Stimulated activated naive CD4-positive, alpha-beta T cell (primary cell): ENCODE measurements around the gene INPP5J.
"Not testable (repeated sequence)": the region's sequence is repeated elsewhere in the genome, so short reads cannot be mapped to it uniquely, and the experiment has no call there.

ENCODE experiments used
- DNase-seq, 6 experiments: peaks; one replicate each; lab custom pipeline; 2025; lab: John Stamatoyannopoulos, UW

INPP5J gene

DNA sequence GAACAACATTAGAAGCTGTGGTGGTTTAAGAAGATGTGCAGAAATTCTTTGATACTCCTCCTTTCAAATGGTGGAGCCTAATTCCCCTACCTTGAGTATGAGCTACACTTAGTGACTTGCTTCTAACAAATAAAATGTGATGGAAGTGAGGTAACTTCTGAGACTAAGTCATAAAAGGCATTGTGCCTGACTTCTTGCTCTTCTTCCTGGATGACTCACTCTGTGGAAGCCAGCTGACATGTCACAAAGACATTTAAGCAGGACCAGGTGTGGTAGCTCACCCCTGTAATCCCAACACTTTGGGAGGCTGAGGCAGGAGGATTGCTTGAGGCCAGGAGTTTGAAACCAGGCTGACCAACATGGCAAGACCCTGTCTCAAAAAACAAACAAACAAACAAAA lies 21.5 kb downstream of the INPP5J start:
- no peak for DNase-seq

DNA sequence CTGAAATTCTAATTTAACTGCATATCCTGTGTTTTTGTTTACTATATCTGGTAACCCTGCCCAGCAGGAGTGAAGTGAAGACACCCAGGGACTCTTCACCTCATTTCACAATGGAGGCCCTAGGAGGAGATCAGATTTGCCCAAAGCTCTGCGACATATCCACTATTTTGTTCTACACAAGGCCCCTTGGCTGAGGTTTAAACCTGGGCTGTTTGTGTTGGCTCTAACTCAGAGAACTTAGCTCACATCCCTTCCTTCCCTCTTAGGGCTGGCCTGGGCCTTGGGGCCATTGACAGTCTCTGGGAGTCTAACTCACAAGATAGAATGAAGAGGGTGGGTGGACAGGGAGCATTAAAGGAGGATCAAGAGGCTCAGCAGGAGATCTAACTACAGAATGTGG lies 25.7 kb downstream of the INPP5J start:
- no peak for DNase-seq

DNA sequence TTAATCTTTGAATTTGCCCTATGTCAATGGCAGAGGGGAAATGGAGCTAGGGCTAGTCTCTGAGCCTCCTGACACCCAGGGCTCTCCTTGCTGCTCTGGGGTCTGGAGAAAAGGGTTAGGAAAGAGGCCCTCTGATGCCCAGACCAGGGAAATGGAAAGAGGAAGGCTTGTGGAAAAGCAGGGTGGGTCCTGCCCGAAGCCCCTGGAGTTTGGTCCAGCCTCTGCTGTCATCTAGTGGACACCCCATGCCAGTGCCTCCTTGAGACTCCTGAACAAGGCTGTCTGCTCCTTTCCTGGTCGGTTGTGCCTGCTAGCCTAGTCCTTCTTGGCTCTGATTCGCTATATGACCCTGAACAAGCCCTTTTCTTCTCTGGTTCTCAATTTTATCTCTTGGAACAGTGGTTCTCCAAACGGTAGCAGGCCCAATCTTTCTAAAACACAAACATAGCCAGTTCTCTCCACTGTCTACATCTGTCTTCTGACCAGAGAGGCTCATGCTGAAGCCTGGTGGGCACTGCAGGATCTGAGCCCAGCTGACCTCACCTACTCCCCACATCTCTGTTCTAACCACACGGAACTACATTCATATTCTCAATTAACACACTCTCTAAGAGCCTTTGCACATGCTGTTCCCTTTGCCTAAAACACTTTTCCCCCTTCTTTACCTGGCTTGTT lies 26.3 kb downstream of the INPP5J start:
- DNase-seq, result peak in 1 of 6 experiments; percentile 20

DNA sequence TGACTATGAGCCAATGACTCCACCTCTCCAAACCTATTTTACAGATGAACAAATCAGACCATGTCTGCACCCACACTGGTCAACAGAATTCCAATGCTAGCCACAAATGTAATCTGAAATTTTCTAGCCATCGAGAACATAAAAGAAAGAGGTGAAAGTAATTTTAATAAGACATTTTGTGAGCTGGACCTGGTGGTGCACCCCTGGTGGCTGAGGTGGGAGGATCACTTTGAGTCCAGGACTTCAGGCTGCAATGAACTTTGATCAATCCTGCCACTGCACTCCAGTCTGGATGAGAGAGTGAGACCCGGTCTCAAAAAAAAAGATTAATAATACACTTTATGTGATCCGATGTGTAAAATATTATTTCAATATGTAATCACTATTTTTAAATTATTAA lies 27.8 kb downstream of the INPP5J start:
- DNase-seq, result no peak

DNA sequence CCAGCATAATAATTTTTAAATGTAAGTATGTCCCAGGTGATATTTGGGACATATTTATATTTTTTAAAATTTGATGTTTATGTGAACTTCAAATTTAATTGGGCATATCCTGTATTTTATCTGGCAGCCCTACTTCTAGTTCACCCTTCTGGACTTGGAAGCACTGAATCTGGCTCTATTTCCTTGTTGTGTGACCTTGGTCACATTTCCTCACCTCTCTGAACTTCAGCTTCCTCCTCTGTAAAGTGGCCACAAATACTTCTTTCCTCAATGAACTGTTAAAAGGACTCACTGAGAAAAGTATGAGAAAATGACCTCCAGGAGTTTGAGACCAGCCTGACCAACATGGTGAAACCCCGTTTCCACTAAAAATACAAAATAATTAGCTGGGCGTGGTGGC lies 29.1 kb downstream of the INPP5J start:
- DNase-seq, result no peak

DNA sequence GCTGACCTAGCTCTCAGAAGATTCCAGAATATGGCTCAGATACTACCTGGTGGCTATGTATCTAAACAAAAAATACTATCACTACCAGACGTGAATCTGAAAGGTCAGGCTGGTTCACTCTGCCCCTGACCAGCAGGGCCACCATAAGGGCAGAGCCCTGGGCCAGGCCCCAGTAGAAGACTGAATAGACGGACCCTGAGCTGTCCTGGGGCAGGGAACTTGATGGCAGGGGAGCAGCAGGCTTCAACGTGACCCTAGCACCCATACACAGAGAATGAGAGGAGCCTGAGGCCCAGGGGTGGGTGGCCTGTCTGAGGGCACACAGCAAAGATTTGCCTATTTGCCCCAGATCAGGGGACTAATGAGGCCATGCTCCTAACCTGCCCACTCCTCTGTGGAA lies 30.6 kb downstream of the INPP5J start:
- DNase-seq, result no peak

DNA sequence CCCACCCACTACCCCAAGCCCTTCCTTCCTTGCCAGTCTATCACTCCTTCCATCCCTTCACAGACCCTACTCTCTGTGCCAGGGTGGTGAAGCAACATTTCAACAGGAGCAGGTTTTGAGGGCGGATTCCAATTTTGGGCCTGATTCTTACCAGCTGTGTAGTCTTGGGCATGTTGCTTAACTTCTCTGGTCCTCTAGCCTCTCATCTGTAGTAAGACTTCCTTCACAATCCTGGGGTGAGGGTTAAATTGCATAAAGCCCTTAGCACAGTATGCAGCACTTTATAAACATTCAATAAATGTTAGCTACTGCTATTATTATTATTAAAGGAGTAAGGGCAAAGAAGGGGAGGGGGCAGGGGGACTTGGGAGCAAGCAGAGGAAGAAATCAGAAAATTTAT lies 32.2 kb downstream of the INPP5J start:
- DNase-seq, result no peak

DNA sequence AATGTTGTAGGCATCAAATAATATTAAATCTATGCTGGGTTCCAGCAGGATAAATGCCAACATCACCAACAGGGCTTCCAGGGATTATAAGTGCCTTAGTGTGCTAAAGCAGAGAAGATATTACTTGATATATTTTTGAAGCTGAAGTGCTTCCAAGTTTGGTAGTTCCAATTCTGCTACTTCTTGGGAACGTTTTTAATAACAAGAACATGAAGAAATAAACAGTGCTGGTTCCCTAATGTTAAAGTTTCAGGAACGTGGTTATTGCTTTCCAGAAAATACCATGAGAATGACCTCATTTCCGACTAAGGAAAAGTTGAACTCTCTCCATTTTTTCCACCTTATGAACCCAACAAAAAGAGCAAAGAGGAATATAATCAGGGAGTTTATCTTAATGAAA lies 32.7 kb downstream of the INPP5J start:
- DNase-seq, result no peak

DNA sequence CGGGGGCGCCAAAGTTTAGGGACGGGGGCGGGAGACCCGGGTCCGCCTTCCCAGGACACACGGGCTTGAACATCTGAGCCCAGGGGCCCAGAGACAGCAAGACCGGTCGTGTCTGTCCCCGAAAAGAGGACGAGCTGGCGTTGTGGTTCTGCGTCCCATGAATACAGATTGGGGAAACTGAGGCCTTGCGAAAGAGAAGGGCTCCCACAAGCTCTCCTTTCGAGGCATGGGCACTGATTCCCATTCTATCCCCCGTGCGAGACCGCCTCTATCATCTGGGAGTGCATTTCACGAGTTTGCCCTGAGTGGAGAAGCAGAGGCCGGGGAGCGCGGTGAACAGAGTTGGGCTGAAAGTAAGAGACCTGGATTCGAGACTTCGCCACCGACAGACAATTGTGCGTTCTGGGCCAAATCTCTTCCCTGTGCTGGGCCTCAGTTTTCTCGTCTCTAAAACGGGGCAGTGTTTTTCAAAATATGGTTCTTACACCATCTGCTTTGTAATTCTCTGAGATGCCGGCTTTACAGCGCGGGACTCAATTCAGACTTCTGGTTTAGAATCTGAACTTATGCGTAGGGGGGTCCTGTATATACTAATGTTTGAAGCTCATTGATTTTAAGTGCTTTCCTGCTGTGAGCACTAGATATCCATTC lies 37.7 kb downstream of the INPP5J start:
- peak in 2 of 6 experiments; percentile 42 to 54 for DNase-seq

DNA sequence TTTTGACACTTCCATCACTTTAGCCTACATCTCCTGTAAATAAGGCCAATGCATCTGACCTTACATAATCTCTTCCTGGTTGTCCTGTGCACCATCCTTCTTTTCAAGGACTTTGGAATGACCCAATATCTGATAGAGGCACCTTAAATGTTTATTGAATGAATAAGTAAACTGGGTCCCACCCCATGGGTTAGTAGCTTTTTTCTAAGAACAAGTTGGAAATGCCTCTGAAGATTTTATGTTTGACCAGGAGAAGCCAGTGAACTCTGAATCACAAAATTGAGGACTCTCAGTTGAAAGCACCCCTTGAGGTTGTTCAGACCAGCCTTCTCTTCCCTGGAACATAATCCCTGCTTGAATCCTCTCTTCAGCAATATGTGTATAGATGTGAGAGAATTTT lies 38.6 kb downstream of the INPP5J start:
- DNase-seq, result no peak

DNA sequence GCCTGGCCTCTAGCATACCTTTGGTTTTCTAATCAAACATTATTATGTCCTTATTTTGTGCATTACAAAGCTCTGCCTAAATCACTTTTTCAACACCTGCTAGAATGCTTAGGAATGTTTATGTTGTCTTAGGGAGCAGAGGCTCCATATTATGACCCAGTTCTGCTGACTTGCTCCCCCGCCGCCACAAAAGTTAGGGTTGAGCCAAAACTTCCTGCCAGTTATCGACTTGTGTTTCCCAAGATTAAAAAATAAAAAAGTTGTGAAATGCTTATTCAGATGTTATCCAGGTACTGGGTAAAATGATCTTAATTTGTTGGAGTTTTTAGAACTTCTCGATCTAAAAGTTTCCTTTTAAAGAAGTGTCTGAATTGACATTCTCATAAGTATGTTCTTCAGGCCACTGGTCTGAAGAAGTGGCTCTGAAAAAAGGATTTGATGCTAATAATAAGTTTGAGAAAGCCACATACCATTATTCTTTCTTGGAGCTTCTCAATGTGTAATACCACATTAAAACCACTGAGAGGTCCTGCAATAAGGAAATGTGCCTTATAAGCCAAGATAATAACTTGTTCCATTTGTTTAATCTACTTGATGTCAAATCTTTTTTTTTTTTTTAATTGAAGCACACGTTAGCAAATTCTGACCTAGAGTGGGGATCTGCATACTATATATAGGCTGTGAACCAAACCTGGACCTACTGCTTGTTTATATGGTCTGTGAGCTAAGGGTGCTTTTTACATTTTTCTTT lies 39.4 kb downstream of the INPP5J start:
- DNase-seq, result no peak

DNA sequence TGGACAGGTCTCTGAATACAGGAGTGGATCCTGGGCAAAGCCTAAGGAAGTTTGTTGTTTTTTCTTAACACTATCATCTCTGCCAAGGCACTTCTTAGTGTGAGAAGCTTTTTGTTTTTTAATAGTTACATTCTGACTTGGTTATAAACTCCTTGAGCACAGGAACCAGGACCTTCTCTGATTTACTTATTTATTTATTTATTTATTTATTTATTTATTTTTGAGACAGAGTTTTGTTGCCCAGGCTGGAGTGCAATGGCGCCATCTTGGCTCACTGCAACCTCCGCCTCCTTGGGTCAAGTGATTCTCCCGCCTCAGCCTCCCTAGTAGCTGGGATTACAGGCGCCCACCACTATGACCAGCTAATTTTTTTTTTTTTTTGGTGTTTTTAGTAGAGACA lies 48.2 kb downstream of the INPP5J start:
- no peak for DNase-seq

DNA sequence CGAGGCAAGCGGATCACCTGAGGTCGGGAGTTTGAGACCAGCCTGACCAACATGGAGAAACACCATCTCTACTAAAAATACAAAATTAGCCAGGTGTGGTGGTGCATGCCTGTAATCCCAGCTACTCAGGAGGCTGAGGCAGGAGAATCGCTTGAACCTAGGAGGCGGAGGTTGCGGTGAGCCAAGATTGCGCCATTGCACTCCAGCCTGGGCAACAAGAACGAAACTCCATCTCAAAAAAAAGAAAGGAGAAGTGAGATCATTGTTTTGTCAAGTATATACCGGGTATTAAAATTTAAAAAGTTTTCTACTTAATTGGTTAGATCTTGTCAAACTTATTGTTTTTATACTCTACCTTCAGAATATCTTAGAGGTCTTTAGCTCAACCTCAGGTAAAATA lies 49.0 kb downstream of the INPP5J start:
- not testable (repeated sequence) for DNase-seq

DNA sequence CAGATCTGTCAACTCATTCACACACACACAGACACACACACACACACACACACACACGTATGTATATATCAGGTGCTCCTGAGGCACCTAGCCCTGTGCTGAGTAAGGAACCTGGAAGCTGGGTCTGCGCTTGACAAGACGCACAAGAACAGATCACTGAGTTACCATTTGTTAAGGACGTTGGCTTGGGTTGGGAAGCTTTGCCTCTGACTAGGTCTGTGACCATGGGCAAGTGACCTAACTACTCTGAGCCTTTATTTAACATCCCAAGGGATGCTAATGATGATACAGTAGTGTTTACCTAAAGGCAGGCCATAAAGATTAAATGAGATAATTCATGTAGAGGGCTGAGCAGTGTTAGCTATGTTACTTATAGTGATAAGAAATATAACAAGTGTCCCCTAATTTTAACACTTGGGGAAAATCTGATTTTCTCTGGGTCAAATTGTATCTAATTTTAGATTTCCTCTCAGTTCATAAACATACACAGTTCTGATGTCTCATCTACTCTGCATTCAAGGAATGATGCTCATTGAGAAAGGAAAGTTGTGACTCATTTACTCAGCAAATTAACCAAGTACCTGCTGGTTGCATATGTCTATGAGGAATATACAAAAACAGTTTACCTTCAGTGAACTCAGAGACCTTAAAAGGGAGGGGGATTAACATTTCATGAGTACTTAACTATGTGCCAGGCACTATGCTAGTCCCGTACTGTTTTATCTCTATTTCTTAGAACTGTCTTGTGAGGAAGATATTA lies 50.8 kb downstream of the INPP5J start:
- no peak for DNase-seq

DNA sequence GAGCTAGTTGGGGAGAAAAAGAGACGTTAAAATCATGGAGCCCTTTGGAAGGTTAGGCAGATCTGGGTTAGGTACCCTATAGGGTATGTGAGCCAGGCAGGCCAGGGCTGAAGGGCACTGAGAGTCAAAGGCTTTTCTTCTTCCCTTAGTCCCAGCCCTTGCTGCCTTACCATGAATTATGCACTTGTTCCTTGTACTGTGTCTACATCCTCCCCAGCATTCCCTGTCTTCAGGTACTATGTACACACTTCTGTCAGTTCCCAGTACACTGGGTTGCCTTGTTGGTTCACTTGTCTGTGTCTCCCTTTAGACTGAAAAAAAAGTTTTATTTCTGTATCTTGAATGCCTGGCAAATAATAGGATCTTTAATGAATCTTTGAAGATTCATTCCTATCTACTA lies 54.2 kb downstream of the INPP5J start:
- DNase-seq, result no peak

DNA sequence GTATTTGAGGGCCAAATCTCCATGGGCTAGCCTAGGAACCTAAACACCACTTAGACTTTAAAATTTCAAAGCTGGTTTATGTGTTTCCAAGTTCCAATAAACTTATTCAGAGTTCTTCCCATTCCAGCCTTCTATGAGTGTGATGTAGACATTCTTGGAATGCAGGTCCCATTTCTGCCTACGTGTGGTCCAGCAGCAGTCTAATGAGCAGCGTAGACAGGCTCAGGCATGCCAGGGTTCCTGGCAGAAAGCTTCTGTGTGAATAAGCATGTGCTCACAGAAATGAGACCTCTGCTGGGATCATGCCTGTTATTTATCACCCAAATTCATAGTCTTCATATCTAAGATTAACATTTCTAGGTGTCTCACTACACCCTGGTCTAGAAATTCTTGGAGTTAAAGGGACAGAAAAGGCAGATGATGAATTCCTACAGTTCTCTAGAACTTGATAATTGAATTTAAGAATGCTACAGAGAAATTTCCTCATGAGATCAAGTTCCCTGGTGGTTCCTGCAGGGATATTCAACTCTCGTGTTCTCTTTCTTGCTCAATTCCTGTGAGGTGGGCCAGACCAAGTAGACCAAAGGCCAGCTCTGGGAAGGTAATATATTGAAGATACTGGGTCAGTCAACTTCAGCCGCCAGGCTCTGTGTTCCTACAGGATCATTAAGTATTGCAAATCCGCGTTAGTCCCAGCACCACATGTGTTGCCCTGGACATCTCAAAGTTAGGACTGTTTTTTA lies 54.8 kb downstream of the INPP5J start:
- DNase-seq, result no peak

DNA sequence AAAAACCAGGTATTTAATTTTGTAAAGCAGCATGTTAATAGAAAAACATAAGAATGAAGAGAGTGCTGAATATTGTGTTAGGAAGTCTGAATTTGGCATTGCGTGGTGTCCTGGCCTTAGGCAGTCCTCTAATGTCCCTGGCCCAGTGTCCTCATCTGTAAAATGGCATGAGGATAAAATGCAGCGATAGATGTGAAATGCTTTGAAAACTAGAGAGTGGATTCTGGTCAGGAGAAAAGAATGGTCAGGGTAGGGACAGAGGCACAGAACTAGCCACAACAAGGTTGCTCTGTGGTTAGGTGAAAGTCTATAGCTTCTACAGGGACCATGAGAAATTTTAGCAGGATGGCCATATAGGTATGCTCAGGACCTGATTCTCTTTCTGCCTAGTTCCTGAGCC lies 56.1 kb downstream of the INPP5J start:
- no peak for DNase-seq

DNA sequence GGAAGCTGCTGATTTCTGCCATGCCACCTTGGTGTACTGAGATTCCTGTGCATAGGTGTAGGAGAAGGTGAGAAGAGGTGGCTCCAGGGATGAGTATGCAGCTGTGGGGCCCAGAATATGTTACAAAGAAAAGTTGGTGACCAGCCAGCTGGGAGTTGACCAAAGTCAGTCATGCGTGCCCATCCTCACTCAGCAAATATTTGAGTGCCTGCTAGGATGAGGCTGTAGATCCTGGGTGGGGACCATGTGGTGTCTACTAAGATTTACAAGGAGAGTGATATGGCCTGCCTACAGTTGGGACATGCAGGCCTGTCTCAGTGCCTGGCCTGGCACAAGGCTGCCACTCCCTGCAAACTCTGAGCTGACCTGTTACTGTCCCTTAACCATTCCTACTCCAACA lies 56.6 kb downstream of the INPP5J start:
- no peak for DNase-seq

DNA sequence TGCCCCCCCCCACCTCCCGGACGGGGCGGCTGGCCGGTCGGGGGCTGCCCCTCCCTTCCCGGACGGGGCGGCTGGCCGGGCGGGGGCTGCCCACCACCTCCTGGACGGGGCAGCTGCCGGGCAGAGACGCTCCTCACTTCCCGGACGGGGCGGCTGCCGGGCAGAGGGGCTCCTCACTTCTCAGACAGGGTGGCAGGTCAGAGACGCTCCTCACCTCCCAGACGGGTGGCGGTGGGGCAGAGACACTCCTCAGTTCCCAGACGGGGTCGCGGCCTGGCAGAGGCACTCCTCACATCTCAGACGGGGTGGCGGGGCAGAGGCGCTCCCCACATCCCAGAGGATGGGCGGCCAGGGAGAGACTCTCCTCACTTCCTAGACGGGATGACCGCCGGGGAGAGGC lies 61.2 kb downstream of the INPP5J start:
- DNase-seq, result no peak
